NB4 (cell line): ENCODE results near the gene ASAP2.

Experiments
- DNase-seq: peaks from one replicate; pipeline ENCODE4 v3.0.0; 2010; ENCODE audit warnings: low read depth
- H3K4me3 ChIP-seq: one replicate; pipeline ENCODE4 v1.5.1; 2011; ENCODE audit warnings: mild to moderate bottlenecking, low read depth, low read length, moderate library complexity
- CTCF ChIP-seq: IDR thresholded peaks from one replicate; pipeline ENCODE4 v1.5.1; 2012; ENCODE audit warnings: low read depth, low read length
- MYC ChIP-seq: IDR thresholded peaks from 2 replicates; pipeline ENCODE4 v1.6.1; 2011; ENCODE audit warnings: low read depth, low read length
- POLR2A ChIP-seq: IDR thresholded peaks from 2 replicates; pipeline ENCODE4 v1.6.1; 2011; ENCODE audit warnings: mild to moderate bottlenecking; ENCODE audit not compliant: insufficient read length; ENCODE audit errors: extremely low read depth
- TF ChIP-seq, protein P1 (sequence below): IDR thresholded peaks from 2 replicates; pipeline ENCODE4 v1.6.1; 2011; ENCODE audit warnings: low read depth, low read length

ASAP2 gene

DNA sequence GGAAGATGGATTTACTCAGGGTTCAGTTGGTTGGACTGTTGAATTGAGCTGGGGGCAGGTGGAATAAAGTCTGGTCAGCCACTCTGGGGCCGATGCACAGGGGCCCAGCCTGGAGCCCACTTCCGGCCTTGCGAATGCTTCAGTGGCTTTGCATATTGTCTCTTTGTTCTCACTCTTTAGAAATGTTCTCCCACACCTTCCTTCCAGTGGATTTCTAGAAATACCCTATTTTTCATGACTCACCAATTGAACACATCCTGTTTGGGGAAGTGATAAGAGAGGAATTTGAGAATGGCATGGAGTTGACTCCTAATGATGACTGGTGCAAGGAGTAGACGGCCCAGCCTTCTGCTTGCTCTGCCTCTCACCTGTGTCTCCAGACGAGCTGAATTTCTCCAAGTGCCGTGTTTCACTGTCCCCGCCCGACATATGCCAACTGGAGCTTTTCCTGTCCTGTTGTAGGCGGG is 28.1 kb downstream of the ASAP2 start:
- DNase-seq, result peak; percentile 87
- no peak for TF ChIP-seq MYC
- TF ChIP-seq, protein P1, sequence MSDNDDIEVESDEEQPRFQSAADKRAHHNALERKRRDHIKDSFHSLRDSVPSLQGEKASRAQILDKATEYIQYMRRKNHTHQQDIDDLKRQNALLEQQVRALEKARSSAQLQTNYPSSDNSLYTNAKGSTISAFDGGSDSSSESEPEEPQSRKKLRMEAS, result no peak
- TF ChIP-seq CTCF, result no peak
- TF ChIP-seq POLR2A, result no peak
- peak overlapping the region; percentile 35 for H3K4me3 ChIP-seq

- peak overlapping the region; percentile 17 for H3K4me3 ChIP-seq
- peak; percentile 39 for DNase-seq
- TF ChIP-seq, protein P1, result no peak
- TF ChIP-seq CTCF (no peak), MYC (no peak), POLR2A (no peak)
Observed at GRCh38 chr2:9235147-9236044, 28.8 kb downstream of the ASAP2 start.

DNA sequence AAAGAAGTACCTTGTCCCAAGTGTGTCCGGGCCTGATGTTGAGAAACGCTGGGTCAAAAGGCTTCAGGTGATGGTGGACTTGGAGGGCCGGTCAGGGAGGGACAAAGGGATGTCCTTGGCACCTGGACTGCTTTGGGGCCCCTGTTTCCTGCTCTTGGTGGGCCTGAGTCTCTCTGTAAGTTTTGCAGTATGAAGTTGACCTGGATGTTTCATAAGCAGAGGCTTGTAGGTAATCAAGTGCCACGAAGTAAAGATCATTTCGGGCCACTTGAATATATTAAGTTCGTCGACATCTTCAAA is 29.4 kb downstream of the ASAP2 start:
- TF ChIP-seq CTCF (no peak), MYC (no peak), POLR2A (no peak)
- TF ChIP-seq, protein P1, result no peak
- H3K4me3 ChIP-seq, result no peak overlapping the region
- DNase-seq, result no peak

- TF ChIP-seq MYC (no peak), POLR2A (no peak), CTCF (no peak)
- TF ChIP-seq, protein P1, result no peak
- DNase-seq, result no peak
- no peak overlapping the region for H3K4me3 ChIP-seq
Observed at GRCh38 chr2:9236867-9237266, 30.3 kb downstream of the ASAP2 start.

GRCh38 chr2:9237831-9238230 is 31.2 kb downstream of the ASAP2 start:
- no peak for DNase-seq
- no peak overlapping the region for H3K4me3 ChIP-seq

More at GRCh38 chr2:9237831-9238230, 31.2 kb downstream of the ASAP2 start:
- TF ChIP-seq, protein P1, result no peak
- no peak for TF ChIP-seq MYC
- TF ChIP-seq POLR2A, result no peak
- TF ChIP-seq CTCF, result no peak
